GM19438 (cell line): ENCODE measurements around the gene CIB4.

Experiments
- ATAC-seq: cut with Tn5 transposase; IDR thresholded peaks from one replicate; pipeline ENCODE4 v1.9.1; 2021; ENCODE audit warnings: low read depth; ENCODE audit not compliant: unreplicated experiment

CIB4 gene

GRCh38 chr2:26645762-26646161, 4.6 kb upstream of the CIB4 start:
- no peak for ATAC-seq

GRCh38 chr2:26644188-26644835, 3.1 kb upstream of the CIB4 start:
- no peak for ATAC-seq

- no peak for ATAC-seq
These were observed 1.3 kb upstream of the CIB4 start for GRCh38 chr2:26642429-26642828.

- ATAC-seq = no peak
These were observed 828 bp downstream of the CIB4 start for GRCh38 chr2:26640331-26640745.

GRCh38 chr2:26639685-26640243, 1.4 kb downstream of the CIB4 start:
- no peak for ATAC-seq

- no peak for ATAC-seq
These were observed 3.3 kb downstream of the CIB4 start for GRCh38 chr2:26637811-26638310.

- no peak for ATAC-seq
These were observed 4.2 kb downstream of the CIB4 start for GRCh38 chr2:26636935-26637334.

GRCh38 chr2:26635401-26635800, 5.8 kb downstream of the CIB4 start:
- ATAC-seq = no peak

- no peak for ATAC-seq
These were observed 6.4 kb downstream of the CIB4 start for GRCh38 chr2:26634636-26635230.

- no peak for ATAC-seq
These were observed 7.1 kb downstream of the CIB4 start for GRCh38 chr2:26633993-26634595.

- no peak for ATAC-seq
These were observed 7.7 kb downstream of the CIB4 start for GRCh38 chr2:26633351-26633945.

GRCh38 chr2:26632624-26633185, 8.5 kb downstream of the CIB4 start:
- ATAC-seq = no peak

- no peak for ATAC-seq
These were observed 9.6 kb downstream of the CIB4 start for GRCh38 chr2:26631401-26632170.

GRCh38 chr2:26630669-26631360, 10.4 kb downstream of the CIB4 start:
- ATAC-seq = no peak

GRCh38 chr2:26630235-26630634, 10.9 kb downstream of the CIB4 start:
- no peak for ATAC-seq

GRCh38 chr2:26629751-26630150, 11.4 kb downstream of the CIB4 start:
- ATAC-seq = no peak

GRCh38 chr2:26629346-26629630, 11.9 kb downstream of the CIB4 start:
- ATAC-seq = no peak

- ATAC-seq = no peak
These were observed 12.4 kb downstream of the CIB4 start for GRCh38 chr2:26628561-26629345.
